NCI-H446 (cell line): ENCODE measurements around the gene DNAJC5.
"Not testable (repeated sequence)": the region's sequence is repeated elsewhere in the genome, so short reads cannot be mapped to it uniquely, and the experiment has no call there.

Source experiments
- DNase-seq, 2 experiments: peaks; one replicate each; lab custom pipeline; 2025; lab: John Stamatoyannopoulos, UW

The DNAJC5 gene

DNA sequence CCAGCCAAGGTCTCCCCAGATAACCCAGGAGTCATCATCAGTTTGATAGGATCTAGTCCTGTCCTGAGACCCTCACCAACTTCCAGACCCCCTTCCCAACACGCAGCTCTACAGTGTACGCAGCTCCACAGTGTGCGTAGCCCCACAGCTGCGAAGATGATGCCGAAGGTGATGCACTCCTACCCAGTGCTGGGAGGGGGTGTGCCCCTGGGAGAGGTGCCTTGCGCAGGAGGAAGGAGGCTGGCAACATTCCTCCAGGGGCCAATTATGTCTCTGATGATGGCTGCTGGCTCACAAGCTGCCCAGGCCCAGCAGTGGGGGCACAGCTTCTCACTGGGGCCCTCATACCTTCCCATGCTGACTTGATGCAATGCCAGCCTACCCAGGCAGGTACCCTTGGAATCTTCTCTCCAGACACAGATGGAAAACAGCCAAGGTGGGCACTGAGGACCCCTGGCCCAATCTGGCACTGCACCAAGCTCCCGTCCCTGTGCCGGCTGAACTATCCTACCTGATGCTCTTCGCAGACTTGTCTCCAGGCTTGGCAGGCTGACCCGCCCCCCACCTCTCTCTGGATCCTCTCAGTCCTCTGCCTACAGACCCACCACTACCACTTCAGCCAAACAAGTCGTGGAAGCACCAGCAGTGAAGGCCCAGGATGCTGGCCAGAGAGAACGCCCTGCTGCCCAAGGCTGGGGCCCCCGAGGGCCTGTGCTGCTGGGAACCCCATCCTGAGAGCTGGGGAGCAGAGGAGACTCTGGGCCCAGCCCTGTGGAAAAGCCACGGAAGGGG is 73.4 kb downstream of the DNAJC5 start:
- DNase-seq = no peak

DNA sequence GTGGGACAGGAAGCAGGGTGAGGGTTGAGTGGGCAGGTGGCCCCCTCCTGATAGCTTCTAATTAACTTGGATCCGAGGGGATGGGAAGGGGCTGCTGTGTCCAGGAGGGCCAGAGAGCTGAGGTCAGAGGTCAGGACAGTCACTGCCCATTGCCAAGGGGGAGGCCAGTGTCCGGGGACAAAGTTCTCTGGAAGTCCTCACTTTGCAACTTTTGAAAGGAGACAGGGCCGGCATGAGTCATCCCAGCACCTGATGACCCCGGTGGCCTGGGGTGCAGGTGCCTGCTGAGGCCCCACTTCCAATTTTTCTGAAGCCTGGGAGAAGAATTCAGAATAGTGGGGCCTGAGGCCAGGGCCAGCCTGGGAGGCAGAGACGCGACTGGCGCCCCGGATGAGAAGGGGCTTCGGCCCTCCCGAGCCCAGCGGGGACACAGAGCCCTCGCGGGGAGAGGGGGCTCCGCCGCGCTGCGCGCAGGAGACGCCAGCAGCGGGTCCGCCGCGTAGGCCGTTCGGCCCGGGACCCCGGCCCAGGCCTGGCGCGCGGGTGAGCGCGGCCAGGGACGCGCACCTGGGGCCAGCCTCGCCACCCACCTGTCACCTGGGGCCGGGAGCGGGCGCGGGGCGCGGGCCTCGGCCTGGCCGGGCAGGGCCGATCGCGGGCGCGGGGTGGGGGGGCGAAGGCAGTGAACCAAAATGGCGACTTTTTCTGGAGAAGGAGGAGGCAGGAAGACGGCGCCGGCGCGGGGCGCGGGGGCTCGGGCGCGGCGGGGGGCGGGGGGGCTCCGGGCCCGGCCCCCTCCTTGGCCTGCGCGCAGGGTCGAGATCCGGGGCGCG is 74.2 kb downstream of the DNAJC5 start:
- DNase-seq = no peak

DNA sequence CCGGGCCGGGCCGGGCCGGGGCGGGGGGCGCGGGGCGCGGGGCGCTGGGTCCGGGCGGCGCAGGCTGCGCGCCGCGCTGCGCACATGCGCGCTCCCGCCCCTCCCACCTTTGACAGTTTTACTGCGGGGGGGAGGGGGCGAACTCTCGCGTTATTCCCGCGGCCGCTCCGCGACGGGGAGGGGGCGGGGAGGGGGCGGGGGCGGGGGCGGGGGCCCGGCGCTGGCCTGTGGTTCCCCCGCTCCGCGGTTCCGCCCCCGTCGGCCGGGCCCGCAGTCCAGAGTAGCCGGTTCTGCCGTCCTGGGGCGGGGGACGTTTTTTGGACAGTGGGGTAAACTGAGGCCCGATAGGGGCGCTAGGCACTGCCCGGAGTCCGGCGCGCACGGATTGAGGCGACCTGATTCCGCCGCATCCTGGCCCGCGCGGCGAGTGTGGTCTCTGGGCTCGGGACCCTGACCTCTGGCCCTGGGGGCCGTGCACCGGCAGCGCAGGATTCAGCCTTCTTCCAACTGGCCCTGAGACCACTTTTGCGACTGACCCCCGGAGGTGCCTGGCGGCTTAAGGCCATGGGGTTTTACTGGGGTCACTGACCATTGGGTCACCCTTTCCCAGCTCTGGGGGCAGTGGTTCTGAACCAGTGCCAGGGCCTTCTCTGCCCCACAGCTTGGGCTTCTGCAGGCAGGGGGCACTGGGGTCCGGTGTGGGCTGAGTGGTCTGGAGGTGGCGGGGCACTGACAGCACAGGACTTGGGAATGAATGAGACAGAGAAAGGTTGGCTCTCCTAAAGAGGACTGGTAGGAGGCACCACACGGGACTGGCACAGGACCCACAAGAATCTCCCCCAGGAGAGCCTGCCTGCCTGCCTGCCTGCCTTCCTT is 75.2 kb downstream of the DNAJC5 start, which contains the start of gene ZNF512B:
Gene ZNF512B, minus strand, starts transcription at position 93 of the 876 bp plus-strand sequence. CDS start 1,980 bp downstream, outside the sequence.
- peak; percentile 28 to 91 for DNase-seq

DNA sequence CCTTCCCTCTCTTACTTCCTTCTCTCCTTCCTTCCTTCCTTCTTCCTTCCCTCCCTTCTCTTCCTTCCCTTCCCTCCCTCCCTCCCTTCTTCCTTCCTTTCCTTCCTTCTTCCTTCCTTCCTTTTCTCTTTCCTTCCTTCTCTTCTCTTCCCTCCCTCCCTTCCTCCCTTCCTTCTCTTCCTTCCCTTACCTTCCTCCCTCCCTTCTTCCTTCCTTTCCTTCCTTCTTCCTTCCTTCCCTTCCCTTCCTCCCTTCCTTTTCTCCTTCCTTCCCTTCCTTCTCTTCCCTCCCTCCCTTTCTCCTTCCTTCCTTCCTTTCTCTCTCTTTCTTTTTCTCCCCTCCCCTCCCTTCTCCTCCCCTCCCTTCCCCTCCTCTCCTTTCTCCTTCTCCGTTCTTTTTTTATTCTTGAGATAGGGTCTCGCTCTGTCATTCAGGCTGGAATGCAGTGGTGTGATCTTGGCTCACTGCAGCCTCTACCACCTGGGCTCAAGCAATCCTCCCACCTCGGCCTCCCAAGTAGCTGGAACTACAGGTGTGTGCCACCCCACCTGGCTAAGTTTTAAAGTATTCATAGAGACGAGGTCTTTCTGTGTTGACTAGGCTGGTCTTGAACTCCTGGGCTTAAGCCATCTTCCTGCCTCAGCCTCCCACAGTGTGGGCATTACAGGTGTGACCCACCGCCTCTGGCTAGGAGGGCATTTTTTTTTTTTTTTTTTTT is 75.9 kb downstream of the DNAJC5 start:
- DNase-seq = no peak

DNA sequence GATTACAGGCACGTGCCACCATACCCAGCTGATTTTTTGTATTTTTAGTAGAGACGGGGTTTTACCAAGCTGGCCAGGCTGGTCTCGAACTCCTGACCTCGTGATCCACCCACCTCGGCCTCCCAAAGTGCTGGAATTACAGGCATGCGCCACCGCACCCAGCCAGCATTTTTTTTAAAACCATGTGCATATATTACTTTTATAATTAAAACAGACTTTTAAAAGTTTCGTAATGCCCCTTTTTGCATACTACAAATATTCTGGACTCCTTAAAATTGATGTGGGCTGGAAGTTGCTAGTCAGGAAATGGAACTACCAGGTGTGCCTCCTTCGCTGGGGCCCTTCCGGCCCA is 77.0 kb downstream of the DNAJC5 start:
- not testable (repeated sequence) for DNase-seq

DNA sequence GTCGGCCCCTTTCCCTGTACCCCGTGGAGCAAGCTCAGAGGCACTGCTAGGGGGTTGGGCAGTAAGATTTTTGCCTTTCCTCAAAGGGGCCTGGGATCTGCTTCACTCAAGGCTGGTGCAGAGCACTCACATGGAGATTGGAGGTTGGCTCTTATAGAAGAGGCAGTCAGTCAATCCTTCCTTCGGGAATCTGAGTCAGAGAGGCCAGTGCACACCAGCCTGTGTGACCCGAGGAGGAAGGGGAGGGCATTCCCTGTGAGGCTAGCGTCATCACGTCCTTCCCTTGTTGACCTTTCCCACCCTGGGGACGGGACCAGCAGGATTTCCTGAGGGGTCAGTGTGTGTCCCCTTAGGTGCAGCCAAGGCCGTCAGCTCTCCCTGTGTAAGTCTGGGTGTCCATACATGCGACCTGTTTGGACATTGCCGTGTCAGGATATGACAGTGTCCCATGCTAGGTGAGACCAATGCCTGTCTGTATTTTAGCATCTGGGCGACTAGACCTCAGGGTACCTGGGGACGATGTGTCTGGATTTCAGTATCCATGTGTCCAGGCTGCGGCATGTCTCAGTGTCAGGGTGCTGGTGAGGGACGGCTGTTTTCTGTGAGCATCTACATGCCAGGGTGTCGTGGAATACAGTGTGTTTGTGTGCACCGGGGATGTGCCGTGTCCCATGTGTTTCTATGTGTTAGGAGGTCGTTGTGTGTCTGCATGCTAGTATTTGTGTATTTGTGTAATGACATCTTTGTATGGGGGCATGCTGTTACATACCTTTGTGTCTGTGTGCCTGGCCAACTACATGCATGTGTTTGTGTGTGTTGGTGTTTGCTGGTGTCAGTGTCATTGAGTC is 77.6 kb downstream of the DNAJC5 start:
- DNase-seq = no peak

DNA sequence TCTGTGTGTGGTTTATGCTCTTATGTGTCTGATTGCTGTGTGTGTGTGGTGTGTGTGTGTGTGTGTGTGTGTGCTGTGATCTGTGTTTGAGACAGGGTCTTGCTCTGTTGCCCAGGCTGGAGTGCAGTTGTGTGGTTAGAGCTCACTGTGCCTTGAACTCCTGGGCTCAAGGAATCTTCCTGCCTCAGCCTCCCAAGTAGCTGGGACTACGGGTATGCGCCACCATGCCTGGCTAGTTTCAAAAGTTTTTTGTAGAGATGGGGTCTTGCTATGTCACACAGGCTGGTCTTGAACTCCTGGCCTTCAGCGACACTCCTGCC is 78.2 kb downstream of the DNAJC5 start:
- DNase-seq = no peak

DNA sequence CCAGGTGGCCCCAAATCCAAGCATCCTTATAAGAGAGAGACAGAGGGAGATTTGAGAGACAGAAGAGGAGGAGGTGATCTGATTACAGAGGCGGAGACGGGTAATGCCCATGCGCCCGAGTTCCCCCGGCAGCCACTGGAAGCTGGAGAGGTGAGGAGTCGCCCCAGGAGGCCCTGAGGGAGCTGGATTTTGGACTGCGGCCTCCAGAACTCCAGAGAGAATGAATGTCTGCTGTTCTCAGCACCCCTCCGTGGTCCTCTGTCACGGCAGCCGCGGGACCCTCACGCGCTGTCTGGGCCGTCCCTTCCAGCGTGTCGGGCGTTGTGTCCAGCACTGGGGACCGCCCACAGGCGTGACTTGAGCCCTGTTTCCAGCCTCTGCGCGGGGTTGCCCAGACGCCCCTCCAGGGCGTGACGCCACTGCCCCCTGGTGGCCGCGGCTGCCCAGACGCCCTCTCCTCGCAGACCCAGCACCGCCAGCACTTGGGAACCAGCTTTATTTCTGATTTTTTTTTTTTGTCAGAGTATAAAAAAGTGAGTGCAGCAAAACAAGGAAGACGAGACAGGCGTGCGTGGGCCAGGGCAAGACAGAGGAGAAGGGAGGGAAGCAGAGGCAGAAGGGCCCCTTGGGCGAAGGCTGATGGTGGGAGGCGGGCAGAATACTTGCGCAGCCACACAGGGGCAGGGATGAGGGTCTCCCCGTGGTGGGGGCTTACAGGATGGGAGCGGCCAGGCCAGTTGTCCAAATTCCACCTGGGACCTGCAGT is 78.9 kb downstream of the DNAJC5 start:
- peak; percentile 59 to 87 for DNase-seq

DNA sequence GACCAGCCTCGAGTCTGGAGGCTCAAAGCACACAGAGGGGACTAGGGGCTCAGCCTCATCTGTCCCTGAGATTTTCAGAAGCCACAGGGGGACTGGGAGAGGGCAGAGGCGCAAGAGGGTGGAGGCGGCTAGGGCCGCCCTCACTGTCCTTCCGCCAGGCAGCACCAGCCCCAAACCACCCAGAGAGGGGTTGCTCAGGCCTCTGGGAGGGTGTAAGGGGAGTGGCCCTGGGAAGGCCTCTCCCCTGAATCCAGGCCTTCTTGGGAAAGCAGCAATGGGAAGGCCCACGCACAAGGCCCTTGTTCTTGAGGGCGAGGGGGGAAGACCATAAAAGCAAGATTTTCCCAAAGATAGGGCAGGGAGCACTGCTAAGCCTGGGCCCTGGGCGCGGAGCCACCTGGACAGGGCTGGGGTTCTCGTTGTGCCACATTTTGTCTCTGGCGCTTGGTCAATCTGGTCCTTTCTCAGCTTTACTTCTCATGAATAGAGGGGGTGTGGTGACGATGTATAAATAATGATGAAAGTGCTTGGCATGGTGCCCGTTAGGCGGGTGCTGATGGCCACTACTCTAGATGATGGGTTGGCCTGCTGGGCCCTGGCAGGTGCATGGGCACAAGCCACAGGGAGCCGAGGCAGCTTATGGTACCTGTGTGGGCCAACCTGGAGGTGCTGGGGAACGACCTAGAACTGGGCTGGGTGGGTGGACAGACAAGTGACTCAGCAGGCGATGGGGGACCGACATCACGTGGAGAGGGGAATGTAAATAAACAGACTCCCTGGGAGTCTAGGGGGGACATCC is 79.7 kb downstream of the DNAJC5 start:
- DNase-seq = peak in 1 of 2 experiments; percentile 46

DNA sequence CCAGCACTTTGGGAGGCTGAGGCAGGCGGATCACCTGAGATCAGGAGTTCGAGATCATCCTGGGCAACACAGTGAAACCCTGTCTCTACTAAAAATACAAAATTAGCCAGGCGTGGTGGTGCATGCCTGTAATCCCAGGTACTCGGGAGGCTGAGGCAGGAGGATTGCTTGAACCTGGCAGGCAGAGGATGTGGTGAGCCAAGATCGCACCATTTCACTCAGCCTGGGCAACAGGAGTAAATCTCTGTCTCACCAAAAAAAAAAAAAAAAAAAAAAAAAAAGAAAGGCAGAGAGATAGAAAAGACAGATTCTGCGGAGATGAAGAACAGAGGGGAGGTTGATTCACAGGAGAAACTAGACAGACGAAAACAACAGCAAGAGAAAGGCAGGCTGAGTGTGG is 81.6 kb downstream of the DNAJC5 start:
- not testable (repeated sequence) for DNase-seq

DNA sequence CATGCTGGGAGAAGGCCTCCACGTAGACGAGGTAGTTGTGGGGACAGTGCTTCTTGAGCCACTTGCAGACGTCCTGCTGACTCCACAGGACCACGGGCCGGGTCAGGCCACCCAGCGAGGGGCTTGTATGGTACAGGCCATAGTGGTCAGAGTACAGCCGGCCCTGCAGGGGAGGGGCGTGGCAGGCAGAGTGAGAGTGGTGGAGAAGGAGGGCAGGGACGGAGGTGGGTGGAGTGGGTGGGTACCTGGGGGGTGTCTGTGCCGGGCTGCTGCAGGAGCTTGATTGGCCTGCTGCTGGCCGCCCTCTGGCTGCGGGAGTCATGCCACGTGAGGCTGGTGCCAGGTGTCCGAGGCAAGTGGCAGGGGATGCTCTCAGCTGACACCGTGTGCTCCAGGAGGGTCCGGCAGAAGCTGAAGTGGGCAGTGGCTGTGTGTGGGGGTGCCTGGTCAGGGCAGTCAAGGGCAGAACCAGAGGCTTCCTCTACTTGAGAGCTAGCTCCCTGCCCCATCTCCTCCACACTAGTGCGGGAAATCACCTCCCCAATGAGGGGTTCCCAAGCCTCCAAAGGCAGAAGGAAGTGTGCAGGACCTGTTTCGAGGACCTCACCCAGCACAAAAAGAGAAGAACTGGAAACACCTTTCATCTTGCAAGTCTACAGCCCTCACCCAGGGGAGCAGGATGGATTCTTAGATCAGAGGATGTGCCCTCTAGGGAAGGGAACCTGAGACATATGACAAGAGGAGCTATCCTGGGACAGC is 82.2 kb downstream of the DNAJC5 start:
- no peak for DNase-seq

DNA sequence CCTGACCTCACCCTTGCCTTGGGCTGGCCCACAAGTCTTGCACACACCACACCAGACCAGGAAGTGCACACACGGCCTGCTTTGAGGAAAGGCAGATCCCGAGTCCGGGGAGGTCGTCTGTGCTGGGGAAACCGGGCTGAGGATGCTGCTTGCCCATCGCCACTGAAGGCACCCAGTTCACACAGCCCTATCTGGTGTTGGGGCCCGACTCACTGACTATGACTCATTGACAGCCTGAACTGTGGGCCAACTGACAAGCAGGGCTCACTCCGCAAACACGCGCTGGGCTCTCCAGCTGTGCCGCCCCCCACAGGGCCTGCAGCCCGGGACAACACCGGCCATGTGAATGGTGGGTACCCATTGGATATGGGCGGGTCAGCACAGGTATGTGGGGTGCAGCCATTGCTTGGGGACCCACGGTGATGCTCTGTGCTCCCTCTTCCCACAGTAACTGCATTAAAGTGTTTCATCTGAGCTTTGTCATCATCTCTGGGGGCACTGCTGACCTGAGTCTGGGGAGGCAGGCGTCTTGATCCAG is 82.9 kb downstream of the DNAJC5 start:
- DNase-seq = no peak

DNA sequence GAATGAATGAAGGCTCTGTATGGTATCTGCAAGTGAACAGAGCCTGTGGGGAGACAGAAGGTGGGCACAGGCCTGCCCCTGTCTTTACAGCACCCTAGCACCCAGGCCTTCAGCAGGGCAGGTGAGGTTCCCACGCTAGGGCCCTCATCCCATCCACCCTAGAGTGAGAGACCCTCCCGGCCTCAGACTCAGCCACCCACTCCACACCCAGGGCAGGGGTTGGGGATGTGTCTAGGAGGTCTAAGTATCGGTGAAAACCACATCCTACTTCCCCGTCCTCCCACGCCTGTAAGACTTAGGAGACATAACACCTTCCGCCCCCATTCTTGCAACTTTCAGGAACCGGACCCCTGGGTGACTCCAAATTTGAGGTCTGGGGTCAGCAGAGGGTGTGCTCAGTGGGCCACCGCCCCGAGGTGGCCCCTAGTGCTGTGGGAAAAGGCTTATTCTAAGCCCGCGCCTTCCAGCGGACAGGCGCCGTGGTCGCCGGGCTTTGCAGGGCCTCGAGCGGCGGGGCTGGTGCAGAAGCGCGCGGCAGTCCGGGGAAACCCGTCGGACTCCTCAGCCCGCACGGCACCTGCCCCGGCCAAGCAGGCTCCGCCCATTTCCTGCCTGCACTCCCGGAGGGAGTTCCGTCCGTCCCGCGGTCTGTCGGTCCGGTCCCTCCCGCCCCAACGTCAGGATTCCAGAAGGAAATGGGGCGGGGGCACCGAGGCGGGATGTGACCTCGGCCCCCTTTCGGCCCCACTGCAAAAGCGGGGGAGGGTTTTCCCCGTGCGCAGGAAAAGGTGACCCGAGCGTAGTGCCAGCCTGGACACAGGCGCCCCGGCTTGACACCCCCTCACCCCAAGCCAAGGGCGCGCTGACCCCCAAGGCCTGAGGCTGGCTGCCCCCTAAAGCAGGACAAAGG is 83.6 kb downstream of the DNAJC5 start:
- DNase-seq = no peak

DNA sequence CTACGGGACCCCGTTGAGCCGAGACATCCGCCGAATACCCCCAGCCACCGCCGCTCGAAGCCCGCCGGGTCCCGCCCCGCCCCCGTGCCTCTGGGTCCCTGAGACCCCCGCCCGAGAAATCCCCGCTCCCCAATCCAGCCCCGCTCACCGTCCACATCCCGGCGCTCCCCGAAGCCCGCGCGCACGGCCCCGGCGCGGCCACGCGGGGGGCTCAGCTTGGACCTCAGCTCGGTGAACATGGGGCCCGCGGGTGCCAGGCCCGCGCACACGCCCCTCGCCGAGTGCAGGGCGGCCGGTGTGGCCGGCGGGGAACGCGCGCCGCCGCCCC is 84.3 kb downstream of the DNAJC5 start:
- no peak for DNase-seq

DNA sequence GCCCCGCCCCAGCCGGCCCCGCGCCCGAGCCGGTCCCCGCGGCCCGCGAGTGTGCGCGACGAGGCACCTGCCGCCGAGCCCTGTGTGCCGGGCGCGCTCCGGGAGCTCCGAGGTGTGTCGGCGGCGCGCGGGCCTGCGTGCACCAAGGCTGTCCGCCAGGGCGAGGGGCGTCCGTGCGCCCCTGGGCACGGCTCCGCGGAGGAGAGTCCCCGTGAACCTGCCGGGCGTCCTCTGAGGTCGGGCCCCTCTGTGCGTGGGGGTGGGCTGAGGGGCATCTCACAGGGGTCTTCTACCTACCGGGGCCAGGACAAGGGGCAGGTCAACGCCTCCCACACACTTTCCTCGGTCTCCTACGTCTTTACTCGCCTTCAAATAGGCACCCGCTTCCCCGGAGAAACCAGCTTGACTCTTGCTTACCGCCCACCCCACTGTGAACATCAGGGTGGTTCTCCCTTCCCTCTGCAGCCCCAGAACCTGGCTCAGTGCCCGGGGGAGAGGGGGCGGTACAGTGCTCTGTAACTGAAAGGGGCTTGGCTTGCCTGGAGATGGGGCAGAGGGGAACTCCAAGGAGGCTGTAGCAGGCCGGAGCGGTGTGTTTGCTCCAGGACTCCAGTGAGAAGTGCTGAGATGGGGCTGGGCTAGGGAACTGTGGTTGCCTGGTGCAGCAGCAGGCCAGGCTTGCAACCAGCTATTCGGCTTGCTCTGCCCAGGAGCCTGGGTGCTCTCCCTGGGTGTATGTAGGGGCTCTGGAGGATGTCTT is 84.8 kb downstream of the DNAJC5 start, which contains the start of gene SAMD10:
Gene SAMD10, minus strand, starts transcription at position 86 of the 760 bp plus-strand sequence. CDS start 175 bp downstream, outside the sequence.
- DNase-seq = peak; percentile 78 to 90

DNA sequence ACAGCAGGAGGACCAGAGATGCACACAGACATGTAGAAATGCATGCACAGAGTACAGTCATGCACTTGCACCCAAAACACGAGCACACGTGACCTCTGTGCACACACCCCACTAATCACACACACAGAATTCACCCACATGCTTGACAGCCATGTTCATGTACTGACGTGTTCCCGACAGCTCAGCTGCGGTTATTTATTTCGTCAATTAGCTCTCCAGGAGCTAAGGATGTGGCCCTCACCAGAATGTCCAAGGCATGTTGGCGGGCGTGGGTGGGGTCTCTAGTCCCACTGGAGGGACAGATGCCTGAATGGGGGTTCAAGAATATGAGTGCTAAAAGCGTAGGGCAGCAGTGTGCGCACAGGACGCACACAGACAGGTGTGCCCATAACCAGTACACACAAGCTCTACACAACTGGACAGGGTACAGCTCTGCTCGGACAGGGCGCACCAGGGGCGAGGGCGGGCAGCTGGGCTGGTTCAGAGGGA is 85.4 kb downstream of the DNAJC5 start:
- DNase-seq = no peak
